ENCODE results near the gene AUTS2.

Gene AUTS2

GRCh38 chr7:70376561-70377031 lies 778.3 kb downstream of the AUTS2 start:
- no peak for DNase-seq

DNA sequence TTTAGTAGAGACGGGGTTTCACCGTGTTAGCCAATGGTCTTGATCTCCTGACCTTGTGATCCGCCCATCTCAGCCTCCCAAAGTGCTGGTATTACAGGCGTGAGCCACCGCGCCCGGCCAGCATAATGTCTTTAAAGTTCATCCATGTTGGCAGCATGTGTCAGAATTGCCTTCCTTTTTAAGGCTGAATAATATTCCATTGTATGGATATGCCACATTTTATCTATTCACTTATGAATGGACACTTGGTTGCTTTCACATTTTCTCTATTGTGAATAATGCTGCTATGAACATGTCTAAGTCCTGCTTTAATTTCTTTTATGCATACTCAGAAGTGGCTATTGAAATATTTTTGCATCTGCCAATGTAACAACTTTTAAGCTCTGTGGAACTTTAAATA lies 779.7 kb downstream of the AUTS2 start:
- no peak for DNase-seq

DNA sequence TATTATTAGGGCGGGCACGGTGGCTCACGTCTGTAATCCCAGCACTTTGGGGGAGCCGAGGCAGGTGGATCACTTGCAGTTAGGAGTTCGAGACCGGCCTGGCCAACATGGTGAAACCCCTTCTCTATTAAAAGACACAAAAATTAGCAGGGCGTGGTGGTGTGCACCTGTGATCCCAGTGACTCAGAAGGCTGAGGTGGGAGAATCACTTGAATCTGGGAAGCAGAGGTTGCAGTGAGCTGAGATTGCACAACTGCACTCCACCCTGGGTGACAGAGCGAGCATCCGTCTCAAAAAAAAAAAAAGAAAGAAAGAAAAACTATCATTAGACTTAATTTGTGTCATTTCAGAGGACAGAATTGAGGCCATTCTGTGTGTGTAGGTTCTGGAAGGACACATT lies 780.9 kb downstream of the AUTS2 start:
- no peak for DNase-seq

- DNase-seq, result no peak
Observed at GRCh38 chr7:70380421-70381015, 782.2 kb downstream of the AUTS2 start.

DNA sequence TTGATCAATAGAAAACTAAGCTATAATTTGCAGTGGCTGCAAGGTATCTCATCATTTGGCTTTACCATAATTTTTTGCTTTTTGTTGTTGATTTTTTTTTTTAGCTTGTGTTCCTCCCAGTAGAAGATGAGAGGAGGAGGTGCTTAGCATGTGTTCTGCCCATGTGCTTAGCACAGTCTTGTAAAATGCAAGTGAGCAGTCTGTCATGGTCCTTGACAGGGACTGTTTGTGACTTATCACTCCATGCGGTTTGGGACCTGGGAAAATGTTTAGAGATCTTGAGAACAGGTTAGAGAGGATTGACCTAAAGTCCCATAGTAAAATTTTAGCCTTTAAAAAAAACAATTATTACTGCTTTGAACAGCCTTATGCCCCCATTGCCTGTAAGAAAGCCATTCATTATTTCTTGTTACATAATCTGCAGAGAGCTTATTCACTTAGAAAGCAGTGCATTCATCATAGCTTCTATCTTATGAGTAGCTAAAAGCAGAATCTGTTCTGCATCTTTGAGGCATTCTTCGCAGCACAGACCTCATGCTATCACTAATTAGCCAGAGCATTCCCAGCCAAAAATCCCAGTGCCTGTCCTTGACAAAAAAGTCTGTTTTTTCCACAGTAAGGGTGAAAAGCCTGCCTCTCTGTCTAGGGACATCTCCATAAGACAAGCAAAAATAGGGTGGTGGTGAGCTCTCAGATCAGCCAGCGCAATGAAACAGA lies 784.9 kb downstream of the AUTS2 start:
- DNase-seq, result no peak

GRCh38 chr7:70384024-70384423 lies 785.7 kb downstream of the AUTS2 start:
- DNase-seq, result no peak

DNA sequence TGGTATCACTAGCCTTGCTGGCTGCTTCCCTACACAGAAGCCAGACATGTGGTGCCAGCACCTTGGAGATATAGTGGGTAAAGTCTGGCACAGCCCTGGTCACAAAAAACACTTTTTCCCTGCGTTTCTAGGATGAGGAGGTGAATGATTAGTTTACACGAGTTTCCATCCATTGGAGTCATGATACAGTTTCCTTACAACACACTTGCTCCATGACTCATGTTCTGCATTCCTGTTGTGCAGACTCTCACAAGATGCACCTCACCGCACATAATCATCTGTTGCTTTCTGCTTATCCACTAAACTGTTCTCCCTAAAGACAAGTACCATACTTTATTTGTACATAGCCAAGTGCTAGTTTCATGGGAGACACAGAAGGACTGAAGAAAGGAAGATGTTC lies 786.6 kb downstream of the AUTS2 start:
- no peak for DNase-seq

GRCh38 chr7:70387217-70387616 lies 788.9 kb downstream of the AUTS2 start:
- DNase-seq, result no peak

- no peak for DNase-seq
Observed at GRCh38 chr7:70389531-70390151, 791.4 kb downstream of the AUTS2 start.

DNA sequence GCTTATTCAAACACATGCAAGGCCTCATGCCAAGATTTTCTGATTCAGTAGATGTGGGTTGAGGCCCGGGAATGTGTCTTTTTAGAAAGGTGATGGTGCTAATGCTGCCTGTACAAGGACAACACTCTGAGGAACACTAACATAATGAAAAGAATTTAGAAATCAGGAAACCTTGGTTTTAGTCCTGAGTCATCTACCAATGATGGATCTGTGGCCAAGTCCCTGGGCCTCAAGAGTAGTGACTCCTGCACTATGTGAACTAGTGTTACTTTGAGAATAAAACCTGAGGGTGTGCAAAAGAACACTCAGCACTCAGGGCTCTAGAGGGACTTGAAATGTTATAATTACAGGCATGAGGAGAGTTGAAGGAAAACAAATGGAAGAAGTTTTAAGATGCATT lies 792.0 kb downstream of the AUTS2 start:
- no peak for DNase-seq

DNA sequence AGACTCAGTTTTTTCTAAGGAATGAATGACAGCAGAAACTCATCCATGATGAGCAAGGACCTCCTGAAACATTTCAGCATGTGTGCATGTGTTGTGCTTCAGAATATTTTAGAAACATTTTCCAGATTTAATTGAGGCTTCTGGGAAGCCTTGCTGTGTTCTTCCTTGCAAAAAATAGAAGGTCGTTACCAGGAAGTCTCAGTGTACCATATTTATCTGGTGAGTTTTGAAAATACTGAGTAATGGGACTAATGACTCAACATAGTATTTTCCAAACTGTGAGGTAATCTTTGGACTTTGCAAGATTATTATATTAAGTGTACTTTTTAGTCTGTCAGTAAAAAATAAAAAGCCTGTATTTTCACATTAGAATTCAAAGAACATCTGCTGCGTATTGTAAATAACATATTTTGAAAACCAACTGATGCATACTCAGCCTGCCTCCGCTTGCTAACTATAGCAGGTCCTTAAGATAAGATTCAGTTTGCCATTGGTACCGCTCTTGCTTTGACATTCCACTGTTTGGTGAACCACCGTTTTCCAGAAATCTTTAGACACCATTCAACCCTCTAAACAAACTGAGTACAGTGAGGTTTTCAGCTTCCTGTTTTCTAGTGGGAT lies 794.1 kb downstream of the AUTS2 start:
- no peak for DNase-seq

DNA sequence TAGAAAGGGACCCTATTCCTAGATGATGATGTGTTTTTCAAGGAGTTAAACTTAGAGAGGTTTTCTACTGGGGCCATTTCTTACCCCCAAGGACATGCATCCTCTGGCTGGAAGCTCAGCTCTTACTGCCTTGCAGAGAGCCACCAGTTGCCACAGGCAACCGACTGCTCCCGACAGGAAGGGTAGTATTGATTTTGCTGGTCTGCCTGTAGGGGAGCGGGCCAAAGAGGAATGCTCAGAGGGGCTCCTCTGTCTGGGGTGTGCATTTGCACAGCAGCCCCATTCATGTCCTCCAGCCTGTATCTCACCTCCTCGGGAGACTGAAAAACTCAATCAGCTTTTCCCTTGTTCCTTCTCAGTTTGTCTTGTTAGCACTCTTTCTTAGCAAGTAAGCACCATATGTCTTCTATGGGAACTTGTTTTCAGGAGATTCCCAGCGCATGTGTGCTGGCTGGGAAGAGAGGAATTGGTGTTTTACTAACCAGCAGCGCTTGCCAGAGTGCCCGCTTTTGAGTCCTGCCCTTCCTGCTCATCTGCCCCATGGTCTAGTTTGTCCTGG lies 794.7 kb downstream of the AUTS2 start:
- no peak for DNase-seq

GRCh38 chr7:70393956-70394355 lies 795.7 kb downstream of the AUTS2 start:
- DNase-seq, result no peak

DNA sequence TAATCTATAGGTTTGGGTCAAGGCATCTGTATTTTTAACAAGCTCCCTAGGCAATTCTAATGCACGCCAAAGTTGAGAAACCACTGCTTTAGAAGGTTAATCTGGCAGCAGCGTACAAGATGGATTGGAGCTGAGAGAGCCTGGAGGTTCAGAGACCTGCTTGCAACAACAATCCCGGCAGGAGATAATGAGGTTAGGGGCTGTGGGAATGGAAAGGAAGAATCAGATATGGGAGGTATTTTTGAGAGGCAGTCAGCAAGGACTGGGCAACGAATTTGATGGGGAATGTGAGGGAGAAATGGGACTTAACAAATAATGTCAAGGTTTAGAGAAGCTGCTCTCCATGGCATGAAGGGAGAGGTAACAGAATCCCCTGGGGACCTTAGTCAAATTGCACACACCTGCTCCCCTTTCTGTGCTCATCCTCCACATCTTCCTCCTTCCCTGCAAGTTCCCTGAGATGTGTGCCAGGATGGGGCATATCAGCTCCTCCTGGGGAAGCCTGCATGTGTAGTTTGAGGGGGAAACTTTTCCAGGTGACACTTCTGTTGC lies 802.6 kb downstream of the AUTS2 start:
- DNase-seq, result no peak

DNA sequence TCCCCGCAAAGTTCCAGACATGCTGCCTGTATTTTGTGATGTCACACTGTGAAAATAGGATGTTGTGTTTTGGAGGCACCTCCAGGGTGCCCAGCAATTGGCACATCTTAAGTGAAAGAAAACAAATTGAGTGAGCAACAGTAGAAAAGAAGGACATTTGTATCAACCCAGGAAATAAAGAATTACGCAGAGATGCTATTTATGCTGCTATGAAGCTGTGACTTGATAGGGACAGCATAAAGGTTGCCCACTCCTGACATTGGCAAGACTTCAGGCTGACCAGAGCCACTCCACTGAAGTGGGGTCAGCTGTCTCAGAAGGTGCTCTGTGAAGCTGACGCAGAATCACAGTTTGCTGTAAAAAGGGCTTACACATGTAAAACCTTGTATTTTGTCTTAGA lies 803.8 kb downstream of the AUTS2 start:
- DNase-seq, result no peak

DNA sequence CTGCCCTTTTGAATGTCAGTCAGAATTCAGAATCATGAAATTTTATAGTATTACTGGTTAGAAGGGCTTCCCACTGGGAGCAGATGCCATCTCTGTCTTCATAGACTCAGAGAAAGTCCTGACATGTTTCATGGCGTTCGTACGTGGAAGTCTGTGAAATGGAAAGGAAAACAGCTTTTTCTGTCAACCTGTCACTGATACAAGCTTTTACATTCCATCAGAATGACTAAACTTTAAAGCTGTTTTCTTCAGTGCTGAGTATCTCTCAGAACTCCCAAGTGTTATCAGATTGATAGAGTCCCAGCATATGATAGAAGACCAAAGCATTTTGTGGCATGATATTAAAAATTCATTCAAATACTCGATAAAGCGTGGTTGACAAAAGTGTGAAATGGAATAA lies 807.0 kb downstream of the AUTS2 start:
- DNase-seq, result no peak

- DNase-seq, result no peak
Observed at GRCh38 chr7:70406186-70406949, 808.1 kb downstream of the AUTS2 start.

- DNase-seq, result no peak
Observed at GRCh38 chr7:70406950-70407209, 808.6 kb downstream of the AUTS2 start.

- DNase-seq, result no peak
Observed at GRCh38 chr7:70408477-70408876, 810.2 kb downstream of the AUTS2 start.

DNA sequence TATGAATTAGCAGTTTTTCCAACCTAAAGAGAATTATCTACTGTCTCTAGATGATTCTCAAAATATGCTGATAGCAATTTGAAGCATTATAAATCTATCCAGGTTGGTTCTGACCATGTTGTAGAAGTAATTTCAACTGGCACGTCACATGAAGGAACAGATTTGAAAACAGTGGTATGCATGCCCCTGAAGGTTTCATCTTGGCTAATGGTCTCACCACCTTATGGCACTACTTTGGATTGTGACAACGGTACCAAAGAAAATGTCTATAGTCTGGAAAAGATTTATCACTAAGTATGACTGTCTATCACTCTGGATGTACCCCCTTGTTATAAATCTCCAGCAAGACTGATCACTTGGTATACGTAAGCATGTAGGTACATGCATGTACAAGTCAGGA lies 810.6 kb downstream of the AUTS2 start:
- no peak for DNase-seq

DNA sequence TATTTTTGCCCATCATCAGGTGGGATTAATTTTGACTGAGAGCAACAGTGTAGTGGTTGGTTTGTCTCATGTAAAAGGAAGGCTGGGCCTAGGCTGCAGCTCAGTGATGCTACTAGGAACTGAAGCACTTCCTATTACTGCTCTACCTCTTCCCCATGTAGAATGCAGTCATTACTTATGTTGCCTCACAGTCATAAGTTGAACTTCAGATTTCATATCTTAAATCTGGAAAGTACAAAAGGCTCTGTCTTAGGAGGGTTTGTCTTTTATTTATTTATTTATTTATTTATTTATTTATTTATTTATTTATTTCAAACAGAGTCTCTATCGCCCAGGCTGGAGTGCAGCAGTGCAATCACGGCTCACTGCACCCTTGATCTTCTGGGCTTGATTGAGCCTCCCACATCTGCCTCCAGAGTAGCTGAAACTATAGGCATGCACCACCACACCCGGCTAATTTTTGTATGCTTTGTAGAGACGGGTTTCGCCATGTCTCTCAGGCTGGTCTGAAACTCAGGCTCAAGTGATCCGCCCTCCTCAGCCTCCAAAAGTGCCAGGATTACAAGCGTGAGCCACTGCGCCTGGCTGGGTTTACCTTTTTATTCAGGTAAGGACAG lies 812.0 kb downstream of the AUTS2 start:
- no peak for DNase-seq

- no peak for DNase-seq
Observed at GRCh38 chr7:70414368-70414767, 816.1 kb downstream of the AUTS2 start.

All from stimulated activated CD4-positive, alpha-beta T cell treated with anti-CD3 and anti-CD28 coated beads, Interleukin-4, amount 100 ng/mL, for 1 hour (primary cell).